IPS-20b (cell line): Measurements from ENCODE around the gene HIF3A.
A peak's percentile ranks its signal among the peaks of the same experiment; 100 is the strongest.

ENCODE experiments used
- H3K27ac ChIP-seq: one replicate; pipeline ENCODE4 v1.5.1; 2013; ENCODE audit warnings: low read length
- H3K27me3 ChIP-seq: 2 replicates; pipeline ENCODE4 v1.6.1; 2013; ENCODE audit warnings: mild to moderate bottlenecking, low read length, inconsistent platforms; ENCODE audit not compliant: insufficient read depth
- H3K36me3 ChIP-seq: 2 replicates; pipeline ENCODE4 v1.6.1; 2013; ENCODE audit warnings: low read depth, mild to moderate bottlenecking, inconsistent platforms, low read length, moderate library complexity; ENCODE audit not compliant: insufficient read depth
- H3K4me1 ChIP-seq: 2 replicates; pipeline ENCODE4 v1.6.1; 2013; ENCODE audit warnings: mild to moderate bottlenecking, control low read depth, inconsistent platforms, low read length, moderate library complexity; ENCODE audit not compliant: insufficient read depth
- H3K4me3 ChIP-seq: 2 replicates; pipeline ENCODE4 v1.5.1; 2013; ENCODE audit warnings: mild to moderate bottlenecking, low read length, inconsistent platforms
- H3K9ac ChIP-seq: 2 replicates; pipeline ENCODE4 v1.6.1; 2013; ENCODE audit warnings: low read depth, mild to moderate bottlenecking, inconsistent platforms, low read length, moderate library complexity
- H3K9me3 ChIP-seq: 2 replicates; pipeline ENCODE4 v1.6.1; 2013; ENCODE audit warnings: mild to moderate bottlenecking, low read depth, low read length, inconsistent platforms; ENCODE audit not compliant: insufficient read depth

Gene HIF3A

DNA sequence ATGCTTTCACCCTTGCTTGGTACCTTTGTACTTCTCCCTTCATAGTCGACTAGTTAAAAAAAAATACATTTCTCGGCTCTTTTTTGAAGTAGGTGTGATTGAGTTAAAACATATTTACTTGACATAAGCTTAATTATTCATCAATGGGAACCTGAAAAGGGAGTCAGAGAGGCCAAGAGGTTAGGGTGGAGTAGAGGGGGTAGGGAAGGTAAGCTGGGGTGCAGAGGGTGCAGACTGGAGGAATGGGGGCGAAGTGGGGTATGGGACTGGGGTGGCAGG lies 701 bp upstream of the HIF3A start:
- Histone ChIP-seq H3K9me3 (no peaks in the 10 kb centered on the region), H3K27me3 (peaks cover 11% of the 10 kb centered on the region; the same call in 1 of the 2 replicates), H3K36me3 (no peaks in the 10 kb centered on the region), H3K9ac (no peak overlapping the region), H3K4me3 (peak overlapping the region; percentile 74; the same call in 1 of the 2 replicates), H3K4me1 (peaks cover 18% of the 10 kb centered on the region), H3K27ac (no peak overlapping the region)

DNA sequence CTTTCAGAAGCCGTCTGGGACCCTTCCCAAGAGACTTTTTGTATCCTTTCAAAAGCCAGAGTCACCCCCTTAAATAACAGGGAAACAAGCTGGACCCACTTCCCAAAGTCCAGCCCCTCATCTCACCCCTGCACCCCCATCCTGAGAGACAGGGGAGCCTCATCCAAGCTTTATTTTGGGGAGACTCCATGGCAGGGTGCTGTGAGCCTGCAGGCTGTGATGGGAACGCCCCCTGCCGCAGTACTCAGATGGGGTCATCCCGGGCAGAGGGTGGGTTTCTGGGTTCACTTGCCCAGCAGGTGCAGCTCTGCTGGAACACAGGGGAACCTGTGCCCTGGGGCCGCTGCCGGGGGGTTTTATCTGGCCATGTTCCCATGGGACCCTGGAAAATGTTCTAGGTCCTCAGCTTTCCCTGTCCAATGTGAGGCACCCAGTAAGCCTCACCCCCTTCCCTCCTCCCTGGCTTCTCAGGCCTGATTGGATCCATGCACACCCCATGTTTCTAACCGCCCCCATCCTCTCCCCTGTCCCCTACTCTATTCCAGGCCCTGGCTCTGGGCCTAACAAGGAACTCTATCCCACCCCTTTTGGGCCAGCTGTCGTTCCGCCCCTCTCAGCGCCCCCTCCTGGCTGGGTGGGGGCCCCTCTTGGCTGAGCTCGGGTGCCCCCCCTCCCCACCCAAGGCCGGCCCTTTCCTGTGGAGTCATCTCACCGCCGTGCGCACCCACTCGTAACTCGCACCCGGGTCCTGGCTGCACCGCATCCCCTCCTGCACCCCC lies 1.0 kb downstream of the HIF3A start:
- peak overlapping the region; percentile 74 for H3K4me3 ChIP-seq
- H3K27ac ChIP-seq: no peak overlapping the region
- peaks cover 11% of the 10 kb centered on the region; the same call in 1 of the 2 replicates for H3K27me3 ChIP-seq
- H3K36me3 ChIP-seq: no peaks in the 10 kb centered on the region
- H3K4me1 ChIP-seq: peaks cover 20% of the 10 kb centered on the region
- no peaks in the 10 kb centered on the region for H3K9me3 ChIP-seq
- peak overlapping the region; percentile 77; the same call in 1 of the 2 replicates for H3K9ac ChIP-seq

DNA sequence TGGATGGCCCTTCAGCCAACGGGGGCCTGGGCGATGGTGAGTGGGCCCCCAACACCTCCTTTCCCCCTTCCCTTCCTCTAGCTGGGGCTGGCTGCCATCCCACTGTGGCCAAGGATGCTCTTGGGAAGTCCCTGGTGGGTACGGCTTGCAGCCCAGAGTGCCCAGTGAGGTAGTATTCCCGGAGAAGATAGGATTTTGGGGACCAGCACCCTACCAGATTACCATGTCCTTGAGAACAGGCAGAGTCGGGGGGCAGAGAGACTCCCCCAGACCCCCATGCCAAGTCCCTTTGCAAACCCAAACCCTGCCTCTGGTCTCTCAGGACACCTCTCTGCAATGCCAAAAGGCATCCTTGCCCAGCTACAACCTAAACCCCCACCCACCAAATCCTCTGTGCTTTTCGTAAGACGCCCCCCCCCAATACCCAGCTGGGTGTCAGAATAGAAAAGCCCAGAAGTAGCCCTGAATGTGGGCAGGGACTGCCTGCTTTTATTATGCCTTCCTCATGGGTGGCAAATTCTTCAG lies 1.7 kb downstream of the HIF3A start:
- Histone ChIP-seq H3K4me1 (peaks cover 23% of the 10 kb centered on the region), H3K36me3 (no peaks in the 10 kb centered on the region), H3K27me3 (peaks cover 11% of the 10 kb centered on the region; the same call in 1 of the 2 replicates), H3K9me3 (no peaks in the 10 kb centered on the region), H3K27ac (no peak overlapping the region), H3K4me3 (peak overlapping the region; percentile 26; the same call in 1 of the 2 replicates), H3K9ac (peak overlapping the region; percentile 41; the same call in 1 of the 2 replicates)

GRCh38 chr19:46299004-46299509 lies 2.2 kb downstream of the HIF3A start:
- H3K4me3 ChIP-seq: peak overlapping the region; percentile 26; the same call in 1 of the 2 replicates
- H3K4me1 ChIP-seq: peaks cover 23% of the 10 kb centered on the region
- H3K9ac ChIP-seq: no peak overlapping the region
- H3K27me3 ChIP-seq: peaks cover 11% of the 10 kb centered on the region; the same call in 1 of the 2 replicates
- H3K36me3 ChIP-seq: no peaks in the 10 kb centered on the region
- H3K27ac ChIP-seq: no peak overlapping the region
- no peaks in the 10 kb centered on the region for H3K9me3 ChIP-seq

GRCh38 chr19:46299695-46300094 lies 2.9 kb downstream of the HIF3A start:
- H3K9me3 ChIP-seq: no peaks in the 10 kb centered on the region
- H3K36me3 ChIP-seq: peaks cover 4% of the 10 kb centered on the region; the same call in 1 of the 2 replicates
- H3K4me3 ChIP-seq: no peak overlapping the region
- peaks cover 23% of the 10 kb centered on the region for H3K4me1 ChIP-seq
- H3K27ac ChIP-seq: peak overlapping the region; percentile 49
- peak overlapping the region; percentile 79; the same call in 1 of the 2 replicates for H3K9ac ChIP-seq
- peaks cover 8% of the 10 kb centered on the region; the same call in 1 of the 2 replicates for H3K27me3 ChIP-seq

DNA sequence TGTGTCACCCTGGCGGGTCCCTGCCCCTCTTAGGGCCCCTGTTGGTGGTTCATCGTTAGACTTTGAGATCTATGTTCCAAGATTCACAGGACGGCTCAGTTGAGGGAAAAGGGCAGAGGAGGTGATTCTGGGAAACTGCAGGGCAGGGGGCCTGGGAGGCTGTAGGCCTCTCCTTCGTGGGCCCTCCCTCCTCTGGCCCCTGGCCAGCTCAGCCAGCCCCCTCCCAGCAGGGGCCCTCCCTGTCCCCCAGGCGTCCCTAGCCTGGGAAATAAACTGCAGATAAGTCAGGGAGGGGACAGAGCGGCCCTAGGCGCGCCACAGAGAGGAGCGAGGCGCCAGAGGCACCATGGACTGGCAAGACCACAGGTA lies 6.5 kb downstream of the HIF3A start:
- Histone ChIP-seq H3K4me3 (peak overlapping the region; percentile 56; the same call in 1 of the 2 replicates), H3K9me3 (peaks cover 16% of the 10 kb centered on the region), H3K9ac (peak overlapping the region; percentile 79), H3K4me1 (peaks cover 17% of the 10 kb centered on the region; the same call in 1 of the 2 replicates), H3K27ac (peak overlapping the region; percentile 67), H3K27me3 (no peaks in the 10 kb centered on the region), H3K36me3 (peaks cover 27% of the 10 kb centered on the region)

DNA sequence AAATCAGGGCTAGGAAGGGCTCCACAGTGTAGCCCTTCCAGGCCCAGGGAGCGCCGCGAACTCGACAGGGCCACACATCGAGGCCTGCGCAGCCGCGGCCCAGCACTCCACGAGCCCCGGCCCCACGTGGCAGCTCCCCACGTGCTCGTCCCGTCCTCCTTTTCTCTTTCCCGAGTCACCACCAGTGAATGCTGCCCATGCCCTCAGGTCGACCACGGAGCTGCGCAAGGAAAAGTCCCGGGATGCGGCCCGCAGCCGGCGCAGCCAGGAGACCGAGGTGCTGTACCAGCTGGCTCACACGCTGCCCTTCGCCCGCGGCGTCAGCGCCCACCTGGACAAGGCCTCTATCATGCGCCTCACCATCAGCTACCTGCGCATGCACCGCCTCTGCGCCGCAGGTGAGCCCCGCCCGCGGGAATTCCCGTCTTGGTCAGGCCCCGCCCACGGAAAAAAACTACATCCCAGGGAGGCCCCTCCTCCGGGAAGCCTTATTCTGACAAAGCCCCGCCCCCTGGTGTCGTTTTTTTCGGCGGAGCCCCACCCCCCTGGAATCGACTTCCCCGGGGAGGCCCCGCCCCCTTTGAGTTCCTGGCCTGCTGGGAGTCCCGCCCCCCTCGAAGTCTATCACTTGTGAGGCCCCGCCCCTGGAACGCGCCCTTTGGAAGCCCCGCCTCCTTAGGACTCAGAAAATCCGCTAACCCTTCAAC lies 7.0 kb downstream of the HIF3A start:
- H3K9me3 ChIP-seq: peaks cover 16% of the 10 kb centered on the region
- no peaks in the 10 kb centered on the region for H3K27me3 ChIP-seq
- peaks cover 12% of the 10 kb centered on the region; the same call in 1 of the 2 replicates for H3K4me1 ChIP-seq
- peak overlapping the region; percentile 79 for H3K9ac ChIP-seq
- peak overlapping the region; percentile 56; the same call in 1 of the 2 replicates for H3K4me3 ChIP-seq
- peaks cover 27% of the 10 kb centered on the region for H3K36me3 ChIP-seq
- peak overlapping the region; percentile 67 for H3K27ac ChIP-seq

DNA sequence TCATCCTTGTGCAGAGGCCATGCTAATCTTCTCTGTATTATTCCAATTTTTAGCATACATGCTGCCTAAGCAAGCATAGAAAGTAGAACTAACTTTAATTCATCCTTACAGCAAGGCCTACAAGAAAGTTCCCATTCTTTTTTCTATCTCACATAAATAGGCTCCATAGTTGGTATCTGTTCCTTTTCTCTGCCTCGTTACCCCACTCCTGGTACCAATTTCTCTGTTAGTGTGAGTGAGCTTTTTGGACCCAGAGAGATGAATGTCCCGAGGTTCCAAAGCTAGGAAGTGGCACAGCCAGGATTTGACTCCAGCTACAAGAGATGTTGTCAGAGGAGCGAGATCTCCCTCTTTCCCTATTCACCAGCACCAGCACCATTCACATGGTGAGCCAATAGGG lies 9.7 kb downstream of the HIF3A start:
- Histone ChIP-seq H3K9ac (no peak overlapping the region), H3K9me3 (peaks cover 16% of the 10 kb centered on the region), H3K4me1 (peaks cover 2% of the 10 kb centered on the region; the same call in 1 of the 2 replicates), H3K36me3 (peaks cover 47% of the 10 kb centered on the region), H3K27ac (no peak overlapping the region), H3K4me3 (no peak overlapping the region), H3K27me3 (no peaks in the 10 kb centered on the region)

- Histone ChIP-seq H3K27ac (no peak overlapping the region), H3K36me3 (peaks cover 59% of the 10 kb centered on the region), H3K27me3 (no peaks in the 10 kb centered on the region), H3K9ac (no peak overlapping the region), H3K9me3 (peaks cover 16% of the 10 kb centered on the region), H3K4me1 (no peaks in the 10 kb centered on the region; the same call in 1 of the 2 replicates), H3K4me3 (no peak overlapping the region)
These were observed 11.7 kb downstream of the HIF3A start for GRCh38 chr19:46308510-46308909.

- Histone ChIP-seq H3K9me3 (peaks cover 16% of the 10 kb centered on the region), H3K4me3 (no peak overlapping the region), H3K4me1 (no peaks in the 10 kb centered on the region; the same call in 1 of the 2 replicates), H3K36me3 (peaks cover 59% of the 10 kb centered on the region), H3K9ac (no peak overlapping the region), H3K27ac (no peak overlapping the region), H3K27me3 (no peaks in the 10 kb centered on the region)
These were observed 12.2 kb downstream of the HIF3A start for GRCh38 chr19:46309056-46309455.

- Histone ChIP-seq H3K9ac (no peak overlapping the region), H3K4me3 (no peak overlapping the region), H3K36me3 (peaks cover 38% of the 10 kb centered on the region), H3K27me3 (no peaks in the 10 kb centered on the region), H3K27ac (no peak overlapping the region), H3K4me1 (no peaks in the 10 kb centered on the region), H3K9me3 (peaks cover 4% of the 10 kb centered on the region)
These were observed 14.6 kb downstream of the HIF3A start for GRCh38 chr19:46311444-46311843.
